NCI-H2196 (cell line): Measurements from ENCODE around the gene KNDC1.

ENCODE experiments used
- DNase-seq: peaks from one replicate; lab custom pipeline; 2025; ENCODE audit not compliant: unreplicated experiment; lab: John Stamatoyannopoulos, UW

The KNDC1 gene

GRCh38 chr10:133203652-133204195 is 43.7 kb downstream of the KNDC1 start:
- no peak for DNase-seq

GRCh38 chr10:133204226-133205015 is 44.4 kb downstream of the KNDC1 start:
- no peak for DNase-seq

GRCh38 chr10:133205146-133205545 is 45.1 kb downstream of the KNDC1 start:
- no peak for DNase-seq

GRCh38 chr10:133206356-133207040 is 46.5 kb downstream of the KNDC1 start:
- no peak for DNase-seq

GRCh38 chr10:133207041-133207600 is 47.1 kb downstream of the KNDC1 start:
- DNase-seq: no peak

GRCh38 chr10:133207627-133208026 is 47.6 kb downstream of the KNDC1 start:
- no peak for DNase-seq

GRCh38 chr10:133208466-133208865 is 48.4 kb downstream of the KNDC1 start:
- no peak for DNase-seq

GRCh38 chr10:133209117-133209516 is 49.1 kb downstream of the KNDC1 start:
- DNase-seq: no peak

- DNase-seq: no peak
Observed at GRCh38 chr10:133209641-133210040, 49.6 kb downstream of the KNDC1 start.

- no peak for DNase-seq
Observed at GRCh38 chr10:133210398-133211140, 50.5 kb downstream of the KNDC1 start.

- DNase-seq: no peak
Observed at GRCh38 chr10:133211141-133211830, 51.3 kb downstream of the KNDC1 start.

- DNase-seq: no peak
Observed at GRCh38 chr10:133211959-133212852, 52.2 kb downstream of the KNDC1 start.

- no peak for DNase-seq
Observed at GRCh38 chr10:133212853-133213494, 53.0 kb downstream of the KNDC1 start.

- DNase-seq: no peak
Observed at GRCh38 chr10:133213641-133214467, 53.8 kb downstream of the KNDC1 start.

GRCh38 chr10:133214468-133215410 is 54.7 kb downstream of the KNDC1 start:
- no peak for DNase-seq

- no peak for DNase-seq
Observed at GRCh38 chr10:133215586-133215985, 55.6 kb downstream of the KNDC1 start.

- DNase-seq: no peak
Observed at GRCh38 chr10:133216776-133217175, 56.8 kb downstream of the KNDC1 start.
